HG02840 (cell line): ENCODE results near the gene EIF4G3.
A peak's percentile ranks its signal among the peaks of the same experiment; 100 is the strongest.
"Not testable (repeated sequence)": the region's sequence is repeated elsewhere in the genome, so short reads cannot be mapped to it uniquely, and the experiment has no call there.

Source experiments
- ATAC-seq: cut with Tn5 transposase; IDR thresholded peaks from one replicate; pipeline ENCODE4 v1.9.1; 2021; ENCODE audit warnings: mild to moderate bottlenecking, moderate library complexity, moderate number of reproducible peaks; ENCODE audit not compliant: unreplicated experiment, low FRiP score

Gene EIF4G3

GRCh38 chr1:21189906-21190500 is 13.3 kb upstream of the EIF4G3 start:
- ATAC-seq = no peak

DNA sequence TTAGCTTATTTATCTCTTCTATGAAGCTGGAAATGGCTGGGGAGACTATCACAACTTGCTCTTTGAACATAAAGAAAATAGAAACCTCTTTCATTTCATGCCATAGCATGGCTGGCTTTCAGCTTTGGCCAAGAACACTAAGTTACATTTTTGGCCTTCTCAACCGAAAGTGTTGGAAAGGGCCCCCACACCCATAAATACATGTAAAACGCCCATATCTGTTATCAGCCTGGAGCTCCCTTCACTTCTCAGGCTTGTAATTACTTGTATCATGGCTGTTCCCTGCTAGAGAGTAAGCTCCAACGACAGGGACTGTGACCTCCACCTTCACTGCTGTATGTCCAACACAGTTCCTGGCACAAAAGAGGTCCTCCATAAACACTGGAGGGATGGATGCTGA is 12.7 kb upstream of the EIF4G3 start:
- ATAC-seq = no peak

GRCh38 chr1:21188235-21188634 is 11.5 kb upstream of the EIF4G3 start:
- no peak for ATAC-seq

- no peak for ATAC-seq
Measured at GRCh38 chr1:21185221-21185731, 8.6 kb upstream of the EIF4G3 start.

DNA sequence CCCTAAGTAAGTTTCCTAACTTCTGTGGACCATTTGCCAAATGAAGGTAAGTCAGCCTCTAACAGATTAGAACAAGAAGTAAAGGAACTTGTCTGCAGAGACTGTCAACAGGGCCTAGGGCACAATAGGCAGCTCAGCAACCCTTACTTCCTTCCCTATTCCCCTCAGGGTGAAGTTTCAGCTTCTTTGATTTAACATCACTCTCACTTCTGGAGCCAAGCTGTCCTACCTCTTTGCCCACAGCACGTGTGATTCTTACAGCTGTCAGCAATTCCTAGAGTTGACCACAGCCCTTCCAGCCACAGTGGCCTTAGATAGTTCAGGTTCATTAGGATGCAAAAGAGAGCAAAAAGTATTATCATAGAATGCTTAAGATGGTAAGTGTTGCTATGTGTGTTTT is 7.6 kb upstream of the EIF4G3 start:
- ATAC-seq = no peak

DNA sequence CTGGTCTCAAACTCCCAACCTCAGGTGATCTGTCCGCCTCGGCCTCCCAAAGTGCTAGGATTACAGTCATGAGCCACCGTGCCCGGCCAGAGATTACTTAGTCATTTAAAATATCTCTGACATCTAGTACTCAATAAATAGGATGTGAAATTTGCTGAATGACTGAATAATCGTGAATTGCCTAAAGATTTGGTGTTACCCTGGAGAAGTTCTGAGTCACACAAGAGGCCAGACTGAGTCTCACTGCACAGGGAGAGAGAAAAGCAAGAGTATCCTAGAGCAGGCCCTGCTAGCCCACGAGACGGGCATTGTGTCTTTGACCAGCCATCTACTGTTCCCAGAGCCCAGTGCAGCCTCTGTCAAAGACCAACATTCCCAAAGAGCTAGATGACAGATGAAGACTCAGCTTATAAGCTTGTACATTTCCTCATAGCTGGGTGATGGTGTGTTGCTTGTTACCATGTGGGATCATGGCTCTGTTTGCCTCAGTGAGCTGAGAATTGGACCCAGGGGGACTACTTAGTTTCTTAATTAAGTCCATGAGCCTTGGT is 5.6 kb upstream of the EIF4G3 start:
- no peak for ATAC-seq

- ATAC-seq = not testable (repeated sequence)
Measured at GRCh38 chr1:21178271-21178670, 1.6 kb upstream of the EIF4G3 start.

DNA sequence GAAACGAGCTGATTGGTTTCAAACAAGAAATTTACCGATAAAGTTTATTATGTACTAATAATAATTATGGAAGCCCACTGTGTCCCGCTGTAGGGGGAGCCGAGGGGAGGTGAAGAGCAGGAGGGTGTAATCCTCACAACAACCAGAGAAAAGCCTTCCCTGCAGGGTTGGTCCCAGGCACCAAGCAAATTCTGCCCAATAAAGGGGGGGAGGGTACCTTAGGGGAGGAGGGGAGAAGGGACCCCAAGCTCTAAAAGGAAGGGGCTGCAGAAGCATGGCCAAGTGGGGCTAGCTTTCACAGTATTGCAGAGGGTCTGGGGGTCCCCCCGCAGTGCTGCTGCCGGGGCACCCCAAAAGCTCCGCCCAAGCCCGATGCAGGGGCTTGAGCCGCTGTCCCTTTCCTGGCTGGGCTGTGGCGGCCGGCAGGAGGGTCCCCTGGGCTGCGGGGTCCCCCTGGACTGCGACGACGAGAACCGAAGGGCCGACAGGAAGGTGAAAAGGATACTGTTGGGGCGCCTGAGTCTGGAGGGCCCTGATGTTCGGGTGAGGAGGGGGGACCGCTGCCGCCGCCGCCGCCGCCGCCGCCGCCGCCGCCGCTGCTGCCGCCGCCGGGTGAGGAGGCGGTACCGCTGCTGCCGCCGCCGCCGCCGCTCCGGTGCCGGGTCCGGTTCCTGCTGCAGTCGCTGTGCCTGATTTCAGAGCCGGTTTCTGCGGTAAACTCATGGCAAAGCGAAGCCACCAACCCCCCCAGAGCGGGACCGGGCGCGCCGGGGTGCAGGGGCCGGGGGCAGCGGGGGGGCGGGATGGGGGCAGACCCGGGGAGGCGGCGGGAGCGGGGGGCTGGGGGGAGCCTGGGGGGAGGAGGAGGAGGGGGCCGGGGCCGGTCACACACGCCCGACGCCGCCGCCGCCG is 771 bp downstream of the EIF4G3 start:
- ATAC-seq = peak; percentile 27

GRCh38 chr1:21175324-21175669 is 1.4 kb downstream of the EIF4G3 start:
- ATAC-seq = no peak

- ATAC-seq = no peak
Measured at GRCh38 chr1:21174654-21175323, 1.9 kb downstream of the EIF4G3 start.

- no peak for ATAC-seq
Measured at GRCh38 chr1:21174230-21174629, 2.5 kb downstream of the EIF4G3 start.

DNA sequence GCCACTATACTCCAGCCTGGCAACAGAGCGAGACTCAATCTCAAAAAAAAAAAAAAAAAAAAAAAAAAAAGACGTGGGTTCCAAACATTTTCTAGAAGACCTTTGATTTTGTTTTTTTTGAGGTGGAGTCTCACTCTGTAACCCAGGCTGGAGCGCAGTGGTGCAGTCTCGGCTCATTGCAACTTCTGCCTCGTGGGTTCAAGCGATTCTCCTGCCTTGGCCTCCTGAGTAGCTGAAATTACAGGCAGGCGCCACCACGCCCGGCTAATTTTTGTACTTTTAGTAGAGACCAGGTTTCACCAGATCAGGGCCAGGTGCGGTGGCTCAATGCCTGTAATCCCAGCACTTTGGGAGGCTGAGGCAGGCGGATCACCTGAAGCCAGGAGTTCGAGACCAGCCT is 3.6 kb downstream of the EIF4G3 start:
- ATAC-seq = not testable (repeated sequence)

DNA sequence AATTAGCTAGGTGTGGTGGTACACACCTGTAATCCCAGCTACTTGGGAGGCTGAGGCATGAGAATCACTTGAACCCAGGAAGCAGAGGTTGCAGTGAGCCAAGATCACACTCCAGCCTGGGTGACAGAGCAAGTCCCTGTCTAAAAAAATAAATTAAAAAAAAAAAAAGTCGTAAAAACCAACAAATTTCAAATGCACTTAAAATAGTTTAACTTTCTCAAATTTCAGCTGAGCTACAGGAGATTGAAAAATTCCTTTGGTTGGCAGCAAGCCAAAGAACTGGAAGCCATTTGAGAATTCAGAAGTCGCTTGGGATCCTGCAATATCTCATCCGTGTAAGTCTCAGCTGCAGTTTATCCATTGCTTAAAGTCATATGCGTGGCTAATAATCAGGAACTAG is 5.9 kb downstream of the EIF4G3 start:
- not testable (repeated sequence) for ATAC-seq

- no peak for ATAC-seq
Measured at GRCh38 chr1:21168444-21168843, 8.3 kb downstream of the EIF4G3 start.

GRCh38 chr1:21165646-21166045 is 11.1 kb downstream of the EIF4G3 start:
- ATAC-seq = no peak

DNA sequence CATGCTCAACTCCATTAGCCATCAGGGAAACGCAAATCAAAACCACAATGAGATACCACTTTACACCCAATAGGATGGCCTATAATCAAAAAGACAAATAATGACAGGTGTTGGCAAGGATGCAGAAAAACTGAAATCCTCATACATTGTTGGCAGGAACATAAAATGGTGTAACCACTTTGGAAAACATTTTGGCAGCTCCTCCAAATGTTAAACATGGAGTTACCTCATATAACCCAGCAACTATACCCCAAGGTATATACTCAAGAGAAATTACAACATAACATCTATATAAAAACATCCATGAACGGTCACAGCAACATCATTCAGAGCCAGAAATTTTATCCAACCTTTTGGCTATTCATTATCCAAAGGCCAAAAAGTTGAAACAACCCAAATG is 11.6 kb downstream of the EIF4G3 start:
- ATAC-seq = no peak

DNA sequence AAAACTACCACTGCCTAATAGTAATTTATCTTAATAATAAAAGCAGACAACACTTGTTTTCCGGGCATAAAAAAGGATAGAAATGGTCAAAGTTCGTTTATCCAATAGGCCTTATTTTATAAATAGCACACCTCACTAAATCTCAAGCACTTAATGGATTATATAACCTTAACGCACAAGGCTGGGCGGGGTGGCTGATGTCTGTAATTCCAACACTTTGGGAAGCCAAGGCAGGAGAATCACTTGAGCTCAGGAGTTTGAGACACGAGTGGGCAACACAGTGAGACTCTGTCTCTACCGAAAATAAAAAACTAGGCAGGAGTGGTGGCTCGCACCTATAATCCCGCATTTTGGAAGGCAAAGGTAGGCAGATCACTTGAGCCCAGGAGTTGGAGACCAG is 12.4 kb downstream of the EIF4G3 start:
- no peak for ATAC-seq

DNA sequence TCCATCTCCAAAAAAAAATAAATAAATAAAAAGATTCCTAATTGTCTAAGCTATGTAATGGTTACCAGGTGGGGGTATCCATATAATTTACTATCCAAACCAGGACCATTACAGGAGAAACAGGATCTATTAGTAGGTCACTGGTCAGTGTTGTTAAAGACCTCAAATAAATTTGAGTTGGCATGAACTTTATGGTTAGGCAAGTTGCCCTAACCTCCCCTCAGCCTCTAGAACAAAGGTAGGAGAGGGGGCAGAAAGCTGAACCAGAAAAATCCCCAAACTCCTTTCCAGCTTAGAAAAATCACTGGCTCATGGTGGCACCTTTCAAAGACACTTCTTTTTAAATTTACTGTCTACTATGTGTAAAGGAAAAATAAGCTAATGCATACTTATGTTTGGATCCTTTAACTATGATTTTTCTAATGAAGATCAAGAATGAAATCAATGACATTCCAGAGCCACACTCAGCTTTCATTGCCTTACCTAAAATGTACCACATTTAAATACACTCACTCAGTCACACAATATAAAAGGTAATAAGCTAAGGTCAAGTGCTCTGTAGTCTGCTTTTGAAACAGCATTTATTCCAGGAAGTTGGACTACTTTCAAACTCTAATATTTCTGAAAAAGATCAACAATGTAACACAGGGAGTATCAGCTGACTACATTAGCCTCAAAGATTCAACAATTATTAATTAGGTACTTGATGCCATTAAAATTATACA is 13.8 kb downstream of the EIF4G3 start:
- ATAC-seq = no peak

GRCh38 chr1:21161842-21162241 is 14.9 kb downstream of the EIF4G3 start:
- ATAC-seq = no peak

GRCh38 chr1:21160263-21160796 is 16.4 kb downstream of the EIF4G3 start:
- no peak for ATAC-seq
